BJ (cell line): ENCODE results near the gene RBBP4. TPM values are rescaled to one million over a fixed set of nuclear protein-coding genes. Genes with fewer than 3 reads are reported as not detected.

Source experiments
- CTCF ChIA-PET: fragments of 350-600 bp; formaldehyde crosslinking; extraction: SDS; loops from one replicate; lab custom pipeline; 2021; ENCODE audit warnings: antibody characterized with exemption, inconsistent platforms; lab: Yijun Ruan, JAX
- POLR2A ChIA-PET: fragments of 300-600 bp; sonication (Branson Sonifier 250); formaldehyde crosslinking; extraction: SDS; loops from one replicate; lab custom pipeline; 2021; ENCODE audit warnings: antibody characterized with exemption; lab: Charles Lee
- DNase-seq: peaks from one replicate; pipeline ENCODE4 v3.0.0-alpha.2; 2011; ENCODE audit warnings: low read depth
- H3K27me3 ChIP-seq: 2 replicates; pipeline ENCODE4 v1.6.0; 2011; ENCODE audit warnings: low read length; ENCODE audit not compliant: control insufficient read depth, insufficient read depth
- H3K36me3 ChIP-seq: 2 replicates; pipeline ENCODE4 v1.5.1; 2011; ENCODE audit warnings: low read length; ENCODE audit not compliant: control insufficient read depth, insufficient read depth
- H3K4me3 ChIP-seq: 2 replicates; pipeline ENCODE4 v1.5.1; 2011; ENCODE audit warnings: low read depth, mild to moderate bottlenecking, control low read depth, low read length
- CTCF ChIP-seq: IDR thresholded peaks from 2 replicates; pipeline ENCODE4 v1.5.1; 2011; ENCODE audit warnings: low read depth, mild to moderate bottlenecking, control low read depth, inconsistent platforms, low read length, moderate library complexity; ENCODE audit not compliant: insufficient read depth
- polyA plus RNA-seq: library from polyadenylated mRNA; depleted of rRNA; stranded (reverse); fragments of >200 nt; gene quantifications from 2 replicates; pipeline ENCODE4 v1.2.3, GENCODE V29; 2011

Gene RBBP4
- polyA plus RNA-seq, 1 experiment: 67.0 TPM

- H3K36me3 ChIP-seq: no peaks in the 10 kb centered on the region
- no peaks in the 10 kb centered on the region for H3K27me3 ChIP-seq
- no peak overlapping the region for H3K4me3 ChIP-seq
- POLR2A ChIA-PET: no interaction called here
- CTCF ChIA-PET: interaction anchor here (0.8 to 4.6 kb wide), 4 partner anchors 13 to 57 kb away, joined by 3 to 28 read pairs (median 4); partner anchors contain the start of gene SYNC
- TF ChIP-seq CTCF: no peak
- no peak for DNase-seq
Measured at GRCh38 chr1:32715901-32716311, 64.9 kb downstream of the RBBP4 start.

GRCh38 chr1:32716312-32717148, 65.5 kb downstream of the RBBP4 start:
- POLR2A ChIA-PET: no interaction called here
- no peak for TF ChIP-seq CTCF
- no peak for DNase-seq
- Histone ChIP-seq H3K4me3 (no peak overlapping the region), H3K36me3 (no peaks in the 10 kb centered on the region), H3K27me3 (no peaks in the 10 kb centered on the region)
- CTCF ChIA-PET: interaction anchor here (1.0 to 4.6 kb wide), 3 partner anchors 23 to 57 kb away, joined by 3 to 28 read pairs (median 4); no protein-coding TSS in a partner anchor

GRCh38 chr1:32717503-32717902, 66.5 kb downstream of the RBBP4 start:
- no peak for TF ChIP-seq CTCF
- Histone ChIP-seq H3K36me3 (no peaks in the 10 kb centered on the region), H3K27me3 (no peaks in the 10 kb centered on the region), H3K4me3 (no peak overlapping the region)
- DNase-seq: no peak
- ChIA-PET CTCF (interaction anchor here (4.6 kb wide), 1 partner anchor 56 kb away, joined by 28 read pairs; no protein-coding TSS in a partner anchor), POLR2A (interaction anchor here (0.5 kb wide), 1 partner anchor 18 kb away, joined by 3 read pairs; no protein-coding TSS in a partner anchor)

GRCh38 chr1:32718036-32718435, 67.0 kb downstream of the RBBP4 start:
- no peak for DNase-seq
- POLR2A ChIA-PET: no interaction called here
- no peaks in the 10 kb centered on the region for H3K27me3 ChIP-seq
- CTCF ChIA-PET: interaction anchor here (4.6 kb wide), 1 partner anchor 55 kb away, joined by 28 read pairs; no protein-coding TSS in a partner anchor
- H3K4me3 ChIP-seq: no peak overlapping the region
- no peaks in the 10 kb centered on the region for H3K36me3 ChIP-seq
- no peak for TF ChIP-seq CTCF

- CTCF ChIA-PET: interaction anchor here (4.6 kb wide), 1 partner anchor 55 kb away, joined by 28 read pairs; no protein-coding TSS in a partner anchor
- POLR2A ChIA-PET: no interaction called here
- Histone ChIP-seq H3K4me3 (no peak overlapping the region), H3K27me3 (no peaks in the 10 kb centered on the region), H3K36me3 (no peaks in the 10 kb centered on the region)
- no peak for TF ChIP-seq CTCF
- DNase-seq: no peak
Measured at GRCh38 chr1:32718527-32718926, 67.5 kb downstream of the RBBP4 start.
